GM18502 (cell line): Measurements from ENCODE around the gene AMZ1.

Experiments
- ATAC-seq: cut with Tn5 transposase; IDR thresholded peaks from one replicate; pipeline ENCODE4 v1.9.1; 2021; ENCODE audit warnings: mild to moderate bottlenecking; ENCODE audit not compliant: unreplicated experiment, poor library complexity

AMZ1 gene

DNA sequence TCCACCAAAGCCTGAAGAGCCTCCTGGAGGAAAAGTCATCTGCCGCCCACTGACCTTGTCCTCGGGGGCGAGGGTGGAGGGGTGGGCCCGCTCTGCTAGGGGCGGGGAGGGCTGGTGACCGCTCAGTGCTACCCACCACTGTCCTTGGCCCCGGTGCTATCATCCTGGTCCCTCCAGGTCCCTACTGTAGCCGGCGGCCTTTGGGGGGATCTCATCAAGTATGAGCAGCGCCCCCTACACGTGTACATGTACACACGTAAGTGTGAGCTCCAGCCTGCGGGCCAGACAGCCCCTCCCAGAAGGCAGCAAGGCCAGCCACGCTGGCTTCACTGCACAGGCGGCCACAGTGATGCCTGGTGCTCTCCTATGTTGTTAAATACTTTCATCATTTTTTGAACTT lies 36.7 kb upstream of the AMZ1 start:
- no peak for ATAC-seq

DNA sequence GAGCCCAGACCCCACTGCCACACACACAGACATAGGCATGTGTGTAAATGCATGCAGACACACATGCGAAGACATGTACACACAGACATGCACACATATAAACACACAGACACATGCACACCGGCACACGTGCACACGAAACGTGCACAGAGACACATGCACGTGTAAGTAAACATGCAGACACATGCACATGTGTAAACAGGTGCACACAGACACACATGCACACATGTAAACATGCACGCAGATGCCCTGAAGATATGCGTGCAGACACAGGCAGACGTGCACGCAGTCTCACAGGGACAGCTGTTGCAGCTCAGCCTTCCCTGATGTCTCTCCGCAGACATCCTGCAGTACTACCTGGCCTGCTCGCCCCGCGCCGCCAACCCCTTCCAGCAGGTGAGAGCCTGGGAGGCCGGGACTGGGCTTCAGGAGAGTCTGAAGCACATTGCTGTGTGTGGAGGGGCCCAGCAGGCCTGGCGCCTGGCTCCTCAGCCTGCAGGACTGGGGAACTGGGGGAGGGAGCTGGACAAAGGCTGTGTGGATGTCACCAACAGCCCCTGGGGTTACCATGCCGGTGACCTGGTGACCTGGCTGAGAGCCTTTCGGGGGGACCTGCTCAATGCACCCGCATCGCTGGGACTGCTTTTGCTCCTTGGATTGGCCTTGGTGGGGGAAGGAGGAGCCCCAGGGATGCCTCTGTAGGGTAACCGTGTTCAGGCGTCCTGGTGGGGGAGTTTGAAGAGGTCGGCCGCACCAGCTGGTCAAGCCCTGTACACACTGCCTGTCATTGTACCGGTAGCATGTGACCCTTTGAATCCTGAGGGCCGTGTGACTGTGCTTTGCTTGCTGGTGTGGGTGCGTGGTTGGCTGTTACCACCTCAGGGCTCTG lies 35.9 kb upstream of the AMZ1 start:
- no peak for ATAC-seq

DNA sequence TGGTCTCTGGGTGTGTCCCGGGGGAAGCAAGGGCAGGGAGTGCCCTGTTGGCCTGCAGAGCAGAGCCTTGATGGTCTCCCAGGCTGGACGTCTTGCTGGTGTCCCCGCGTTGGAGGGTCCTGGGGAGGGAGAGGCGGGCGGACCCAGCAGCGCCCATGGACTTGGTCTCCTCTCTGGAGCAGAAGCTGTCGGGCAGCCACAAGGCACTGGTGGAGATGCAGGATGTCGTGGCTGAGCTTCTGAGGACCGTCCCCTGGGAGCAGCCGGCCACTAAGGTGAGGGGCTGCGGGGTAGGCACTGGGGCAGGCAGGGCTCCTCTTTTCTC lies 35.3 kb upstream of the AMZ1 start:
- no peak for ATAC-seq

DNA sequence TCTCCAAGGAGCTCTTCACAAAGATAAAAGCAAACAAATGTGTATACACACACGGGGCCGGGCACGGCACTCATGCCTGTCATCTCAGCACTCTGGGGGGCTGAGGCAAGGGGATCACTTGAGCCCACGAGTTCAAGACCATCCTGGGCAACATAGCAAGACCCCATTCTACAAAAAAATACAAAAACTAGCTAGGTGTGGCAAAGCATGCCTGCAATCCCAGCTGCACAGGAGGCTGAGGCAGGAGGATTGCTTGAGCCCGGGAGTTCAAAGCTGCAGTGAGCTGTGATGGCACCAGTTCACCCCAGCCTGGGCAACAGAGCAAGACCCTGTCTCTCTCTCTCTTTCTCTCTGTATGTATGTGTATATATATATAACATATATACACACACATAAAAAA lies 33.9 kb upstream of the AMZ1 start:
- ATAC-seq: no peak

DNA sequence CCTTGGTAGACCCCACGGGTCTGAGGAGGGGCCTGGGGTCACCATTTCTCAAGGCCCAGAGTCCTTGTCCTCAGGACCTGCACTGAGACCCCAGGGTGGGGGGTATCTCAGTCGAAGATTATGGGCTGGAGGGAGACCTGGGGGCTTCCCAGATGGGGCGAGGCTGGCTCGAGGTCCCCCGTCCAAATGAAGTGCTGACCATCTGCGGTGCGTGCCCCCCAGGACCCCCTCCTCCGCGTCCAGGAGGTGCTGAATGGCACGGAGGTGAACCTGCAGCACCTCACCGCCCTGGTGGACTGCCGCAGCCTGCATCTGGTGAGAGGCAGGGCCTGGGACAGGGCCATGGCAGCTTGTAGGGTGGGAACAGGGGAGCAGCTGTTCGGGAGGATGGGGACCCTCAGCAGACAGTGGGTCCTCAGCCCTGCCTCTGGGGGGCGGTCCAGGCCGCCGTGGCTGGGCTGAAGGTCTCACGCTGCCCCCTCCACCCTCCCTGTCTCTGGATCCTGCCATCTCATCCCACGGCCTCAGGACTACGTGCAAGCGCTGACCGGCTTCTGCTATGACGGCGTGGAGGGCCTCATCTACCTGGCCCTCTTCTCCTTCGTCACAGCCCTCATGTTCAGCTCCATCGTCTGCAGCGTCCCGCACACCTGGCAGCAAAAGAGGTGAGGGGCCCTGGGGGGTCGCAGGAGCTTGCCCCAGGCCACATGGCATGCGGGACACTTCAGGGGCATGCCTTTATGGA lies 32.0 kb upstream of the AMZ1 start:
- ATAC-seq: no peak

DNA sequence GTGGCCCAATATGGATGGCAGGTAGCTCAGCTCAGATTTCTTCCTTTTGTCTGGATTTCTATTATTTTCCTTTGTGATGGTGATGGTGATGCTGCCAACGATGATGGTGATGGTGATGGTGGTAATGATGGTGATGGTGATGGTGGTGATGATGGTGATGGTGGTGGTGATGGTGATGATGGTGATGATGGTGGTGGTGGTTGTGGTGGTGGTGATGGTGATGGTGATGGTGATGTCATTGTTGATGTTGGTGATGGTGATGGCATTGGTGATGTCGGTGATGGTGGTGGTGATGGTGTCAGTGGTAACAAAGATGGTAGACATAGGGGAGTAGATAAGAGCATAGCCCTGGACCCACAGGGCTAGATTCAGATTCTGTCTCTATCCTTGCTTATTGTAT lies 30.8 kb upstream of the AMZ1 start:
- no peak for ATAC-seq

DNA sequence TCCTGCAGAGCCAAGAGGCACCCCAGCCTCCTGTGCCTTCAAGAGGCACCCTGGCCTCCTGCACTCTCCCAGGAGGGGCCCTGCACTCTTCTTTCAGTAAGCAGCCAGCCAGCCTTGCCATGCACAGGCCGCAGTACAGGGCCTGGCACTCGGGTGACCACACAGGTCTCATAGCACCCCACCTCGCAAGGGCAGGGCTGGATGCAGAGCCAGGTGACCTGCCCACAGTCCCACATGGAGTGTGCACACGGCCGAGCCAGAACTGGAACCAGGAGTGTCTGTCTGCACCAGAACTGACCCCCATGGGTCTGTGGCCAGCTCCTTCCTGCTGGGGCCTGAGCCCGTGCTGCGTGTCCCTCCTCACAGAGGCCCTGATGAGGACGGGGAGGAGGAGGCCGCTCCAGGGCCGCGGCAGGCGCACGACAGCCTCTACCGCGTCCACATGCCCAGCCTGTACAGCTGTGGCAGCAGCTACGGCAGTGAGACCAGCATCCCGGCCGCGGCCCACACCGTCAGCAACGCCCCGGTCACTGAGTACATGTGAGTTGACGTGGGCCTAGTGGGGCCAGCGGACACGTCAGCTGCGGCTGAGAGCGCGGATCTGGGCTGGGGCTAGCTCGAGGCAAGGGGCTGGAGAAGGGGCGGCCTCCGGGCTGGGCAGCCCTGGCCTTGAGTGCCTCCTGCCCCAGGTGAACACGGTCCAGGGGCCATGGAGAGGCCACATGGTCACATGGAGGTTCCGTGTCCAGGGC lies 29.9 kb upstream of the AMZ1 start:
- no peak for ATAC-seq

DNA sequence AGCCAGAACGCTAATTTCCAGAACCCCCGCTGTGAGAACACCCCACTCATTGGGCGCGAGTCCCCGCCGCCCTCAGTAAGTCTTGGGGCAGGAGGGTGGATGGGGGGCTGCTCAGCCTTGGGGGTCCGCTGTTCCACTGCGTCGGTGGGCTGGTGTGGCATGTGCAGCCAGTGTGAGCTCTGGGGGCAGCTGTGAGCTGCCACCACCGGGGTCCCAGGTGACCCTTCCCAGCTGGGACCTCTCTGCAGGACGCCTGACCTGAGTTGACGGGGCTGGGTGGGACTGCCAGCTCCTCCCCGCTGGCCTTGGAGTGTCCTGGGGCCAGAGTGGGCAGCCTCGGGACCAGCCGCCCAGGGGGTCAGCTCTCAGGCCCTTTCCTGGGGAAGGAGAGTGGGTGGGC lies 29.1 kb upstream of the AMZ1 start:
- no peak for ATAC-seq

DNA sequence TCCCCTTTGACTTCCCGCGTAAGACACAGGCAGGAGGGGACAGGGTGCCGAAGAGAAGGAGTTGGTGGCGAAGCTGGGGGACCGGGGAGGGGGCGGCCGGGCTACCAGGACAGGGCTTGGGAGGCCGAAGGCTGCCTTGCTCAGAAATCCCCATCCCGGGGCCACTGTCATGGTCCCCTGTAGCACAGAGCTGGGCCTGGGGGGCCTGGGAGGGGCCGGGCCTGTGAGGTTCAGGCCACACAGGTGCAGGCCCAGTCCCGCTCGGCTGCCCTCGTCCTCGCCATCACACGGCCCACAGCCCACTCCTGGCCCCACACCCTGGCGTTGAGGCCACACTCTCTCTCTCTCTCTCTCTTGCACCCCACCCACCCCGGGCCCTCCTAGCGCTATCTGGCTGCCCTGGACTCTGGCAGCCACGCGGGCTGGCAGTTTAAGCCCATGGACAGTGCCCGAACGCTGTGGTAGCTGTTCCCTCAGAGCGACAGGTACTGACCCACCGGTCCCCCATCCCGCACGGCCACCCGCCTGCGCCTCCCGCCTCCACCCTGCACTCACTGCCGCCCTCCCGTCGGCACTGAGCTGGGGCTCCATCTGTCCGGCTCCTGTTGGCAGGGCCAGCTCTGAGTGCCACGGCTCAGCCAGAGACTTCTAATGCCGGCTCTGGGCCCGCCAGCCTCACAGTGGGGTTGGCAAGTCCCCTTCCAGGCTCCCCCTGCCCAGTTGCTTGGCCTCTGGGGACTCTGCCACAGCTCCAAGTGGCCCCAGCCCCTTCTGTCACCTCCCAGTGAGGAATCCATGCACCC lies 28.2 kb upstream of the AMZ1 start:
- no peak for ATAC-seq

DNA sequence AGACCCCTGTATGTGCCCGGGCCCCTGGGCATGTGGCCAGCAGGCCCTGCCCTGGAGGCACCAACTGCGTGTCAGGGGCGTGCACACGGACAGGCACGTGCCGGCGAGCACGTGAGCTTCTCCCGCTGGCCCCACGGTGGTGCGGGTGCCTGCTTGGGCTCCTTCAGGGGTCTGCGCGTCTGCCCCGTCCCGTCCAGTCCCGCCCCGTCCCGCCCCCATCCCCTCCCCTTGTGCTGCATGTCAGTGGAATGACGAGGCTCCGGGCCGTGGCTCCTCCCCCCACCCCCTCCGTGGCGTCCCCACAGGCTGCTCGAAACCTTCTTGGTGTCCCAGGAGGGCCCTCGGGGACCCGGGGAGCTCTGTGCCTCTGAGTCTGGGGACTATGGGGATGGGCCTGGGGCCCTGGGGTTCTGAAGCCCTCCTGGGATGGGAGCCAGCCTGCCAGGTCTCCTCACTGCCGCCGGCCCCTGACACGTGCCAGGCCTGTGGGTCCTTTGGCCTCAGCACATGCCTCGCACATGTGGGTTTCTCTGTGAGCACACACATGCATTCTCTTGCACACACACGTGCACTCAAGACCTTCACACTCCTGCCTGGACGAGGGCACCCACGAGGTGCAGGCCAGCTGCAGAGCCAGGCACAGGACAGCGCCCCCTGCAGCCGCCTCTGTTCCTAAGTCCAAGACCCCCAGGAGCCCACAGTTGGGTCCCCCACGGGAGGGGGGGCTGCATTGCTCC lies 27.5 kb upstream of the AMZ1 start:
- no peak for ATAC-seq

DNA sequence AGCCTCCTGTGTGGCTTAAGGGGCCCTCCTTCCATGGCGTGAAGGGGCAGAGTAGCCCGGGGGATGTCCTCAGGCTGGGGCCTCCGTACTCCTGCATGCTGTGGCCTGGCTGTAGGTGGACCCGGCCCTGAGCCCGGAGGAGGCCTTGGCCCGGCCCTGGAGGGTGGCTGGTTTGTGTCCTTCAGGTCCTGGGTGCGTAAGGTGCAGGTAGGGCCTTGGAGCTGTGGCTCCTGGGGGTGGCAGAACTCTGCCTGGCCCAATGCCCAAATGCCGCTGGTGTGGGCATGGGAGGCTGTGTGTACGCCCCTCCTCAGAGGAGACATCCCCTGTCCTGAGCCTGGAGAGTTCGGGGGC lies 26.9 kb upstream of the AMZ1 start:
- no peak for ATAC-seq

DNA sequence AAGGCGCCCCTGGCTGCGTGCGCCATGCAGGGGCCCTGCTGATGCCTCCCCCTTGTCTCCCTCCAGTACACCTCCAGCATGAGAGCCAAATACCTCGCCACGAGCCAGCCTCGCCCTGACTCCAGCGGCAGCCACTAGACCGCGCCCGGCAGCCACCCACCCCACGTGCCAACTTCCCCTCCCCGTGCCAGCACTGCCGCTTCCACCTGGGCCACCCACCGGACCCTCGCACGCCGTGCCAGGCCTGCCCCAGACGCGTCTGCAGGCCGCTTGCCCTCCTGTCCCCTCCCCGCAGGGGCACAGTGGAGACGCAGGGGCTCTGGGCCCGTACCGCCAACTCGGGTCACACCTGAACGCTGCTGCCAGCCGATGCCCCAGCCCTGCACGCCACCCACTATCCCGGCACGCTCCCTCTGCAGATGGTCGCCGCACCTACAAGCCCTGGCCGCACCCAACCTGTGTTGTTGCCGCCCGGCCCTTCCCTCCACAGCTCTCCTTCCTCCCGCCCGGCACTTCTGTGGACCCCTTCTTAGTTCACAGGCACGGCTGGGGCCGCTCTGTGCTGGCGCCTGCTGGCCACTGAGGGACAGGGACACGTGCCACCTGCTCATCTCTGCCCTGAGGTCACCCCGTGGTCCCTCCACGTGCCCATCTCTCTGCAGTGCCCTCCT lies 26.3 kb upstream of the AMZ1 start:
- ATAC-seq: no peak

DNA sequence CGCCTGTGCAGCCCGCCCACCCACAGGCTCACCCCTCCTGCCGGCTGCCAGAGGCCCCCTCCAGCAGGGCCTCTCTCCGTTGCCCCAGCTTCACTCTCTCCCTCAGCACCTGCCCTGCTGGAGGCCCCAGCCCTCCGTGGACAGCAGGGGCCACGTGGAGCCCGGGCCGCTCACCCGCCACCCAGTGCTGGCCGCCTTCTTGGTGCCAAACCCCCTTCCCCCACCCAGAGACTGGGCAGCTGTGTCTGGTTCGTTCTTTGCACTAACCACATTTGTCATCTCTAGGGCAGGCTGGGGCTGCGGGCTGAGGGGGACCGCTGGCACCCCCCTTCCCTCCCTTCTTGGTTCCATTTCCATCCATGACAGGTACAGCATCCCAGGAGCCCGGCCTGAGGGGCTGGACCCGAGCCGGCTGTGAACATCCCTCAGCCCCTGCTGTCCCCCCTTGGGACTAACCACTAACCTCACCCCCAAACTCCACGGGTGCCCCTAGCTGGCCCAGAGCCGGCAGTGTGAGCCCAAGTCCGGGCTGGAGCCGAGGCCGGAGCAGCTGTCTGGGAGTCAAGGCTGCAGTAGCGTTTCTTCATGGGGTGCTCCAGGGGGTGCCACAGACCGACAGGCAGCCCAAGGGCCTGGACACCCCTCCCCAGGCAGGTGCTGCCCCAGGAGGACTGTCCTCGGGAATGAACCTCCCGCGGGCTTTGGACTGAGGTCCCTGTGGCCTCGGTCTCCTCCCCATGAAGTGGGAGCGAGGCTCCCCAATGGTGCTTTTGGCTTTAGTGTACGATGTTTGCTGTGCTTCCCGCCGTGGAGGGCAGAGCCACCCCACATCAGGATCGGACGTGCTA lies 25.5 kb upstream of the AMZ1 start:
- no peak for ATAC-seq

DNA sequence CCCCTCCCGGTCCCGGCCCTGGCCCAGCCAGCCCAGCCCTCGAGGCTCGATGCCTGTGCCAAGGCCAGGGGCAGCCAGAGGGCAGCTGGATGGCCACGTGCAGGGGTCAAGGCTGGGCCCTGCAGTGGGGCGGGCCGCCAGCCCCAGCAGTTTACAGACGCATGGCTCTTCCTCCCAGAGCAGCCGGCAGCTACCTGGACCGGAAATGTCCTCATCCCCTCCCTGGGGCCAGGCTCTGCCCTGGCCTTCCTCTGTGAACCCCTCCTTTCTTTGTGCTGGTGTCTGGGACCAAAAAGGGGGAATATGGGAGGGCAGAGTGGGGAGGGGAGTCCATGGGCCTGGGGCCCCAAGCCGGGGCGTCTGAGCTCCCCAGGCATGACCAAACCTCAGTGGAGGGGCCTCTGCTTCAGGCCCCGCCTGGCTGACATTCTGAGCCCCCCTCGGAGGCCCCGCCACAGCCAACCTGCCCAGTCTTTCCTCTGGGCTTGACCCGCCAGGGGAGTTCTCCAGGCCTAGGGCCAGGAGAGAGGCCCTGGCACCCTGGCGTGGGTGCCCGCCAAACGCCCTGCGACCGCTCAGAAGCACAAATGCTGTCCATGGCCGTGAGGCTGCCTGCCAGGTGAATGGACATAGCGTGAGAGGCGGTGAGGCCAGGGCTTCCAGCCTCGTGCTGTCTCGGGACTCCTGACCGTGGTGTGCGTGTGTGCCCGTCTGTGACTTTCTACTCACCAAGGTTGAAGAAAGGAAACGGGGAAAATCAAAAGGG lies 24.7 kb upstream of the AMZ1 start:
- ATAC-seq: no peak

DNA sequence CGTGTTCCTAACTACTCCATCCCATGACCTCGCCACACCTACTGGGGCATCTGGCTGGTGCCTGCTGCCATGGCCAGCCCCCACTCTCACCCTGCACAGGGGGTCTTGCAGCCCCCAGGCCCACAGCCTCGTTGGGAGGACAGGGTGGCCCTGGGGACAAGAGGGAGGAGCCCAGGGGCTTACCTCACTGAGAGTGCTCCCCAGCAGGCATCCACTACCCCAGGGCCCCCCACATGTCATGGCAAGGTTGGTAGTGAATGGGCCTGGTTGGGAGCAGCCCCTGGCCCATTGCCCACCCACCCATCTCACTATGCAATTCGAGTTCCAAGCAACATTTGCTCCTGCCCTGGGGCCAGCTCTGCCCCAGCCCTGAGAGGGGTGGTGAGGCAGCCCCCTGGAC lies 24.0 kb upstream of the AMZ1 start:
- ATAC-seq: no peak

DNA sequence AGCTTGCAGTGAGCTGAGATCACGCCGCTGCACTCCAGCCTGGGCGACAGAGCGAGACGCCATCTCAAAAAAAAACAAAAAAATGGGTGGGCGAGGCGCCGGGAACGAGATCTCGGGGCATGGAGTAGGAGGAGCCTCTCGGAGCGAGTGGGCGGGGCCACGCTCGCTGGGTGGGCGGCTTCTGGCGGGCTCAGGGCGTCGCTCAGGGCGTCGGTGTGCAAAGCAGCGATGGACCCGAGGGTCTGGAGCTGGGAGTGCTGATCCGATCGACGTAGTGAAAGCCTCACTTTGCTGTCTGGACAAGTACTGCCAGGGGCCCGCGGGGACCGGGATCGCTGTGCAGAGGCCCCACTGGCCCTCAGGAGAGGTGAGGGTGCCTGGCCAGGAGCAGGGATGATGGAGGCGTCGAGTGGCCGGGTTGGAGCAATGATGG lies 22.6 kb upstream of the AMZ1 start:
- ATAC-seq: no peak

DNA sequence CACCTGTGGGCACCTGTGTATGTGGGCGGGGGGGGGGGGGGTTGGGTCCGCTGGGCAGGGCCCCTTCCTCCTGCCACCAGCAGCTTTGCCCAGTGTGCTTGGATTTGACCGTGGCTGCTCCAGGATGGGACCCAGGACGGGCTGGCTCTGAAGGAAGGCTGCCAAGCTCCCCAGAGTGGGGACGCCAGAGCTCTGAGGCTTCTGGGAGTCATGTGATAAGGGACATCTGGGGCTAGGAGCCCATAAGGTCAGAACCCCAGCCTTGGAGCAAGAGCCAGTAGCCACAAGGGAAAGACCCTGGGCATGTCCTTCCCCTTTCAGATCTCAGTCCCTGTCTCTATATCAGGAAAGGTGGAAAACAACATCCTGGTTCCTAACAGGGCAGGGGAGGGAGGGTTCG lies 21.8 kb upstream of the AMZ1 start:
- ATAC-seq: no peak
